Measurements from ENCODE around the gene UGT3A1.

Gene UGT3A1

GRCh38 chr5:36033047-36033446, 41.9 kb upstream of the UGT3A1 start:
- DNase-seq (ENCODE audit: low read depth in 1 of 2, low spot score in 1 of 2) = no peak
- TF ChIP-seq SPI1 (IDR thresholded peaks at IDR 0.05; ENCODE audit: borderline replicate concordance, low read depth) (no peak), CTCF (IDR thresholded peaks at IDR 0.05; ENCODE audit: insufficient read depth, low read length) (no peak), GABPA (IDR thresholded peaks at IDR 0.05; ENCODE audit: low read depth) (no peak), POLR2AphosphoS5 (IDR thresholded peaks at IDR 0.05; ENCODE audit: low read depth) (no peak)
- TF ChIP-seq, protein P1, sequence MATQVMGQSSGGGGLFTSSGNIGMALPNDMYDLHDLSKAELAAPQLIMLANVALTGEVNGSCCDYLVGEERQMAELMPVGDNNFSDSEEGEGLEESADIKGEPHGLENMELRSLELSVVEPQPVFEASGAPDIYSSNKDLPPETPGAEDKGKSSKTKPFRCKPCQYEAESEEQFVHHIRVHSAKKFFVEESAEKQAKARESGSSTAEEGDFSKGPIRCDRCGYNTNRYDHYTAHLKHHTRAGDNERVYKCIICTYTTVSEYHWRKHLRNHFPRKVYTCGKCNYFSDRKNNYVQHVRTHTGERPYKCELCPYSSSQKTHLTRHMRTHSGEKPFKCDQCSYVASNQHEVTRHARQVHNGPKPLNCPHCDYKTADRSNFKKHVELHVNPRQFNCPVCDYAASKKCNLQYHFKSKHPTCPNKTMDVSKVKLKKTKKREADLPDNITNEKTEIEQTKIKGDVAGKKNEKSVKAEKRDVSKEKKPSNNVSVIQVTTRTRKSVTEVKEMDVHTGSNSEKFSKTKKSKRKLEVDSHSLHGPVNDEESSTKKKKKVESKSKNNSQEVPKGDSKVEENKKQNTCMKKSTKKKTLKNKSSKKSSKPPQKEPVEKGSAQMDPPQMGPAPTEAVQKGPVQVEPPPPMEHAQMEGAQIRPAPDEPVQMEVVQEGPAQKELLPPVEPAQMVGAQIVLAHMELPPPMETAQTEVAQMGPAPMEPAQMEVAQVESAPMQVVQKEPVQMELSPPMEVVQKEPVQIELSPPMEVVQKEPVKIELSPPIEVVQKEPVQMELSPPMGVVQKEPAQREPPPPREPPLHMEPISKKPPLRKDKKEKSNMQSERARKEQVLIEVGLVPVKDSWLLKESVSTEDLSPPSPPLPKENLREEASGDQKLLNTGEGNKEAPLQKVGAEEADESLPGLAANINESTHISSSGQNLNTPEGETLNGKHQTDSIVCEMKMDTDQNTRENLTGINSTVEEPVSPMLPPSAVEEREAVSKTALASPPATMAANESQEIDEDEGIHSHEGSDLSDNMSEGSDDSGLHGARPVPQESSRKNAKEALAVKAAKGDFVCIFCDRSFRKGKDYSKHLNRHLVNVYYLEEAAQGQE (IDR thresholded peaks at IDR 0.05; ENCODE audit: insufficient replicate concordance, low read depth) = no peak

GRCh38 chr5:36031223-36031622, 40.0 kb upstream of the UGT3A1 start:
- Histone ChIP-seq H3K4me3 (replicated peaks; ENCODE audit: insufficient read depth, low read length) (no peak overlapping the region), H3K27ac (replicated peaks) (no peak overlapping the region), H3K27me3 (ENCODE audit: insufficient read depth, poor library complexity, severe bottlenecking) (no peaks in the 10 kb centered on the region)
- TF ChIP-seq POLR2AphosphoS5 (IDR thresholded peaks at IDR 0.05; ENCODE audit: low read depth) (no peak), SPI1 (IDR thresholded peaks at IDR 0.05; ENCODE audit: borderline replicate concordance, low read depth) (no peak), CTCF (IDR thresholded peaks at IDR 0.05; ENCODE audit: insufficient read depth, low read length) (no peak), GABPA (IDR thresholded peaks at IDR 0.05; ENCODE audit: low read depth) (no peak)
- TF ChIP-seq, protein P1 (IDR thresholded peaks at IDR 0.05; ENCODE audit: insufficient replicate concordance, low read depth) = no peak
- no peak for DNase-seq (ENCODE audit: low read depth in 1 of 2, low spot score in 1 of 2)

More at GRCh38 chr5:36033047-36033446, 41.9 kb upstream of the UGT3A1 start:
- H3K27me3 ChIP-seq (ENCODE audit: insufficient read depth, poor library complexity, severe bottlenecking) = no peaks in the 10 kb centered on the region
- H3K4me3 ChIP-seq (replicated peaks; ENCODE audit: insufficient read depth, low read length) = no peak overlapping the region
- no peak overlapping the region for H3K27ac ChIP-seq (replicated peaks)

- no peak for DNase-seq (ENCODE audit: low read depth in 1 of 2, low spot score in 1 of 2)
- H3K27me3 ChIP-seq (ENCODE audit: insufficient read depth, poor library complexity, severe bottlenecking) = no peaks in the 10 kb centered on the region
- no peak for TF ChIP-seq POLR2AphosphoS5 (IDR thresholded peaks at IDR 0.05; ENCODE audit: low read depth)
- no peak for TF ChIP-seq CTCF (IDR thresholded peaks at IDR 0.05; ENCODE audit: insufficient read depth, low read length)
- no peak for TF ChIP-seq GABPA (IDR thresholded peaks at IDR 0.05; ENCODE audit: low read depth)
- TF ChIP-seq, protein P1 (IDR thresholded peaks at IDR 0.05; ENCODE audit: insufficient replicate concordance, low read depth) = no peak
- no peak for TF ChIP-seq SPI1 (IDR thresholded peaks at IDR 0.05; ENCODE audit: borderline replicate concordance, low read depth)
- H3K4me3 ChIP-seq (replicated peaks; ENCODE audit: insufficient read depth, low read length) = no peak overlapping the region
- no peak overlapping the region for H3K27ac ChIP-seq (replicated peaks)
These were observed 38.7 kb upstream of the UGT3A1 start for GRCh38 chr5:36029914-36030313.

Data from HL-60 (cell line).